Measurements from ENCODE around the gene CDH2.

The CDH2 gene

DNA sequence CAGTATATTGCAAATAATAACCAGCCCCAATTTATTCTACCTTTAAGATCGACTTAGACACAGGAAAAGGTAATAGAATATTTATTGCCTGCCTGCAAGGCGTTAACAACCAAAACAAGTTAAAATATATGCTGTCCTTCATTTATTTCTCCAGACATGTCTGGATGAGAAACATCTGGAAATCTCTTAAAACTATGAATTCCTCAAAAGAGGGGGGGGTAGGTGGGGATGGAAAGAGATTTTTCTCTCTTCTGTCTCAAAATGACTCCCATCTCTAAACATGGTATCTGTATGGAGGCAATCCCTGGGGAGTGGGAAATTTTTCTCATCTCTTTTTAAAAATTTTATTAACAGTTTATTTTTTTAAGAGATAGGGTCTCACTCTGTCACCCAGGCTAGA, 113.0 kb downstream of the CDH2 start:
- no peak for DNase-seq (ENCODE audit: low read depth)
- no peak overlapping the region for H3K4me3 ChIP-seq (ENCODE audit: control insufficient read depth, low read depth, low read length)
- TF ChIP-seq, protein P1, sequence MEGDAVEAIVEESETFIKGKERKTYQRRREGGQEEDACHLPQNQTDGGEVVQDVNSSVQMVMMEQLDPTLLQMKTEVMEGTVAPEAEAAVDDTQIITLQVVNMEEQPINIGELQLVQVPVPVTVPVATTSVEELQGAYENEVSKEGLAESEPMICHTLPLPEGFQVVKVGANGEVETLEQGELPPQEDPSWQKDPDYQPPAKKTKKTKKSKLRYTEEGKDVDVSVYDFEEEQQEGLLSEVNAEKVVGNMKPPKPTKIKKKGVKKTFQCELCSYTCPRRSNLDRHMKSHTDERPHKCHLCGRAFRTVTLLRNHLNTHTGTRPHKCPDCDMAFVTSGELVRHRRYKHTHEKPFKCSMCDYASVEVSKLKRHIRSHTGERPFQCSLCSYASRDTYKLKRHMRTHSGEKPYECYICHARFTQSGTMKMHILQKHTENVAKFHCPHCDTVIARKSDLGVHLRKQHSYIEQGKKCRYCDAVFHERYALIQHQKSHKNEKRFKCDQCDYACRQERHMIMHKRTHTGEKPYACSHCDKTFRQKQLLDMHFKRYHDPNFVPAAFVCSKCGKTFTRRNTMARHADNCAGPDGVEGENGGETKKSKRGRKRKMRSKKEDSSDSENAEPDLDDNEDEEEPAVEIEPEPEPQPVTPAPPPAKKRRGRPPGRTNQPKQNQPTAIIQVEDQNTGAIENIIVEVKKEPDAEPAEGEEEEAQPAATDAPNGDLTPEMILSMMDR (conservative IDR thresholded peaks at IDR 0.05; ENCODE audit: control insufficient read depth, insufficient read depth, low read depth, low read length), result no peak

DNA sequence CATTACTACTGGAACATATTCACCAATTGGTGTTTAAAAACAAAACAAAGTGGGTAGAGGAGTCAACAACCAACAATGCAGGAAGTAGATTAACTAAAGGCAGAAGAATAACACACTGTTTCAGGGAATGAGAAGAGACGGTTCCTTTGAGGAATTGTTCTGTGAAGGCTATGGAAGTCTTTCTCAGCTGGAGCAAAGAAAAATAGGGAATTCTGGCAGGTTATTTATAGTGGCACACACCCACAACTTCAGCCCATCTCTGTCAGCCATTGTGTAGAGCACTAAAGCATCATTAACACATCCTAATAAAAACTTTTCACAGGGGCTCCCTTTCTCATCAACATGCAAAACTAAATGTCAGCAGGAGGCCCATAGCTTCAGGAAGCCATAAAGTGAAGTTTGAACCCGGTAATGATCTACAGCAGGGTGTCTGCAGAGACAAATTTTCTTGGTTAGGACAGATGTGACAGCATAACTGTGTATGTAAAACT, 113.6 kb downstream of the CDH2 start:
- no peak overlapping the region for H3K4me3 ChIP-seq (ENCODE audit: control insufficient read depth, low read depth, low read length)
- DNase-seq (ENCODE audit: low read depth), result peak; percentile 41
- TF ChIP-seq, protein P1 (conservative IDR thresholded peaks at IDR 0.05; ENCODE audit: control insufficient read depth, insufficient read depth, low read depth, low read length), result no peak

DNA sequence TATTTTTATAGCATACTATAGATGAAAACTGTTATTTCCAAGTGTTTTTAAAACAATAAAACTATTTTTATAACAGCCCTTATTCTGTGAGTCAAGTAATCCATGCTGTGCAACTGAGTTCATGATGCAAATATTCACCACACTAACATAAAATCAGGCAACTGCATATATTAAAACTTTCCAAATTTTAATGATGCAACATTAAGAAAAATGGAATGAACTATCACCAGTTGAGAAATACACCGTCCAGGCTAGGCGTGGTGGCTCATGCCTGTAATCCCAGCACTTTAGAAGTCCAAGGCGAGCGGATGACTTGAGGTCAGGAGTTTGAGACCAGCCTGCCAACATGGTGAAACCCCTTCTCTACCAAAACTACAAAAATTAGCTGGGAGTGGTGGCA, 114.5 kb downstream of the CDH2 start:
- TF ChIP-seq, protein P1 (conservative IDR thresholded peaks at IDR 0.05; ENCODE audit: control insufficient read depth, insufficient read depth, low read depth, low read length), result no peak
- DNase-seq (ENCODE audit: low read depth), result peak; percentile 16
- no peak overlapping the region for H3K4me3 ChIP-seq (ENCODE audit: control insufficient read depth, low read depth, low read length)

DNA sequence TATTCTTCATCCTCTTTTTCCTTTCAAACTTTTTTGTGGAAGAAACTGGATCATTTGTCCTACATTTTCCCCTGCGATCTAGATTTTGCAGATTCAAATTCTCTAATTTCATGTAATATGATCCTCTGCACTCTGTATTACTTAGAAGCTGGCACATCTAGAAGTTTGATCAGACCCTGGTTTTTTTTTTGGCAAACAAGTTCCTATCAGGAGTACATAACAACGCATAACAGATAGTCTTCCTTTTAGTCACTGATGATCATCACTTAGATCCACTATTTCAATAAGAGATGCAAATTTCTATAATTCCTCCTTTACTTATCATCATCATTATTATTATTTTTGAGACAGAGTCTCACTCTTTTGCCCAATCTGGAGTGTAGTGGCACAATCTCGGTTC, 117.1 kb downstream of the CDH2 start:
- DNase-seq (ENCODE audit: low read depth), result peak; percentile 49
- TF ChIP-seq, protein P1 (conservative IDR thresholded peaks at IDR 0.05; ENCODE audit: control insufficient read depth, insufficient read depth, low read depth, low read length), result no peak

DNA sequence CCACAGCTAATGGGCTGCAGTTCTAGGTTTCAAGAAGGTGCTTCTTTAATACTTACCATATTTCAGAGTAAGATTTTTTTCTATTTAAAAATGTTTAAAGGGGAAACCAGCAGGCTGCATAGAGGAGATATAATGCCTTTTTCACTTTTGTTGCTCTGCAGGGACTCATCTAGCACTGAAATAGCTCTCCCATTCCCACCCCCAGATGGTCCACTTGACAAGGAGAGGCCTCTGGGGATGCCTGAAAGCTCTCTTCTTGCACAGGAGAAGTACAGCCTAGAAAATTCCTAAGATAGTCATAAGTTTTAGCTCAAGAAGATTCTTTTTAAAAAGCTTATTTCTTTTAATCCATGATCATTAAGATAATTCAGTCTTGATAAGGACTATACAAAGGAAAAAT, 126.4 kb downstream of the CDH2 start:
- H3K4me3 ChIP-seq (ENCODE audit: control insufficient read depth, low read depth, low read length), result no peak overlapping the region
- TF ChIP-seq, protein P1 (conservative IDR thresholded peaks at IDR 0.05; ENCODE audit: control insufficient read depth, insufficient read depth, low read depth, low read length), result no peak

More for the DNA sequence above, 117.1 kb downstream of the CDH2 start:
- no peak overlapping the region for H3K4me3 ChIP-seq (ENCODE audit: control insufficient read depth, low read depth, low read length)

DNA sequence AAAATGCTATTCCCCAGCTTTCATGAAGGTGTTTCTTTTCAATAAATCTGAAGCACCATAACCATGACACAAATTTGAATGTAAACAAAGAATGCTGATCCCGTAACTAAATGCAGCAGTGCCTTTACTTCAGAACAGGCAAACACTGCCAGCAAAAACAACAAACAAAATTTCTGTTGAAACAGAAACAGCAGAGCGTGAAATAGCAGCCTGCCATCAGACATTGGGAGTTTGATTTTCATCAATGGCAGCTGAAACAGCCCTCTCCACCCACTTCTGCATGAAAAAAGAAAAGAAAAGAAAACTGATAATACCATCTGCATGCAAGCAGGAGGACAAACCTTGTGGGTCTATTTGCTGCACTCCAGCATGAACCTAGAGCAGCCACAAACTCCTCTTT, 128.3 kb downstream of the CDH2 start:
- no peak for DNase-seq (ENCODE audit: low read depth)
- TF ChIP-seq, protein P1 (conservative IDR thresholded peaks at IDR 0.05; ENCODE audit: control insufficient read depth, insufficient read depth, low read depth, low read length), result no peak
- no peak overlapping the region for H3K4me3 ChIP-seq (ENCODE audit: control insufficient read depth, low read depth, low read length)

More for the DNA sequence above, 126.4 kb downstream of the CDH2 start:
- DNase-seq (ENCODE audit: low read depth), result no peak

DNA sequence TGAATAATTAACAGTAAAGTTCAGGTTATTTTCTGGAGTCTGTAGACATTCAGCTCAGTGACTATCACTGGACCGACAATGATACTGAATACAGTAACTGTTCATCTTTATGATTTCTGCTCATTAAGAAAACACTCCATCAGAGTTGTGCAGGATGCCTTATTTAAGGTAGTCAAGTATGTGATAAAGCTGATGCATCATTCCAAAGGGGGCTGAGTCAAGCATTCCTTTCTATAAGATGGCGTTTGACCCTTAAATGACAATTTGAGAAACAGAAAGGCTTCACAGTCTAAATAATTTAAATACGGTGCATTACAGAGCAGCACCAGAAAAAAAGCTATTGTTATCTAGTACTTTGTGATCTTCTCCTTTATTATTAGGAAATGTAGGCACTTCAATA, 131.1 kb downstream of the CDH2 start:
- no peak for DNase-seq (ENCODE audit: low read depth)
- TF ChIP-seq, protein P1 (conservative IDR thresholded peaks at IDR 0.05; ENCODE audit: control insufficient read depth, insufficient read depth, low read depth, low read length), result no peak
- H3K4me3 ChIP-seq (ENCODE audit: control insufficient read depth, low read depth, low read length), result no peak overlapping the region
